ENCODE measurements around the gene SDHD. TPM values are rescaled to one million over a fixed set of nuclear protein-coding genes. Genes with fewer than 3 reads are reported as not detected.
"Not testable (repeated sequence)": the region's sequence is repeated elsewhere in the genome, so short reads cannot be mapped to it uniquely, and the experiment has no call there.

SDHD gene
- total and polyA plus RNA-seq, 2 donors (not counting 3 experiments of a cell fraction or from before 2014, with no cell fraction given): 72.3 to 169 TPM

GRCh38 chr11:112087212-112087611 lies 539 bp downstream of the SDHD start:
- Histone ChIP-seq H3K27me3 (ENCODE audit: control insufficient read depth in 2 of 2, insufficient read depth in 2 of 2, low read length in 2 of 2) (no peaks in the 10 kb centered on the region), H3K9me3 (replicated peaks; ENCODE audit: control insufficient read depth, insufficient read depth, low read length) (no peaks in the 10 kb centered on the region), H3K9ac (replicated peaks; ENCODE audit: extremely low read depth, insufficient read depth, low read length) (peak overlapping the region; percentile 85), H3K4me3 (replicated peaks in 1 of 3; ENCODE audit: insufficient read depth in 1 of 3, low read depth in 1 of 3, low read length in 3 of 3) (peak overlapping the region; percentile 54 to 90 (median 86)), H3K4me1 (ENCODE audit: control insufficient read depth, extremely low read depth, insufficient read depth, low read length) (peaks cover 13% of the 10 kb centered on the region), H3K4me2 (ENCODE audit: insufficient read depth, low read length) (peak overlapping the region; percentile 90), H3K79me2 (ENCODE audit: control insufficient read depth, insufficient read depth, low read length) (peaks cover 39% of the 10 kb centered on the region), H3K36me3 (ENCODE audit: control insufficient read depth in 2 of 2, extremely low read depth in 1 of 2, insufficient read depth in 2 of 2, low read length in 2 of 2) (peaks cover 12 to 17% of the 10 kb centered on the region in 2 experiments), H3K9me1 (replicated peaks; ENCODE audit: control insufficient read depth, extremely low read depth, insufficient read depth, low read length) (no peaks in the 10 kb centered on the region), H3K27ac (ENCODE audit: insufficient read depth, low read depth, low read length) (peak overlapping the region; percentile 54), H4K20me1 (replicated peaks; ENCODE audit: control insufficient read depth, extremely low read depth, insufficient read depth, low read length) (no peaks in the 10 kb centered on the region), H2AFZ (ENCODE audit: low read depth, low read length) (peak overlapping the region; percentile 6)
- CTCF ChIA-PET: interaction anchor here (0.8 to 1.9 kb wide), 5 partner anchors 27 to 193 kb away, joined by 3 to 9 read pairs (median 7); partner anchors contain the start of gene BCO2
- no peak for TF ChIP-seq MAX (IDR thresholded peaks at IDR 0.05; ENCODE audit: insufficient read depth, insufficient read length)
- no peak for TF ChIP-seq POLR2AphosphoS5 (IDR thresholded peaks at IDR 0.05; ENCODE audit: insufficient read depth, low read depth, low read length)
- no peak for TF ChIP-seq JUN (IDR thresholded peaks at IDR 0.05; ENCODE audit: borderline replicate concordance, insufficient read depth, insufficient read length, low read depth)
- no peak for FAIRE-seq
- dilution Hi-C loops (cut with MboI; ENCODE audit: extremely low pct_ligation_motif_present, low sequenced_read_pairs): no loop called here
- BruUV-seq (replicated peaks): TSS peak; percentile 52
- DNase-seq (ENCODE audit: low read depth, low spot score): no peak
- intact Hi-C loops (cut with micrococcal nuclease): loop anchor here (2.0 to 10.0 kb wide), 3 partner anchors 110 to 482 kb away; partner anchors contain the start of gene SIK2
- POLR2A ChIA-PET: no interaction called here

GRCh38 chr11:112095302-112095701 lies 8.6 kb downstream of the SDHD start:
- H2AFZ ChIP-seq (ENCODE audit: low read depth, low read length); H3K27me3 ChIP-seq (ENCODE audit: control insufficient read depth in 2 of 2, insufficient read depth in 2 of 2, low read length in 2 of 2); intact Hi-C loops (cut with micrococcal nuclease); H3K9me1 ChIP-seq (replicated peaks; ENCODE audit: control insufficient read depth, extremely low read depth, insufficient read depth, low read length); FAIRE-seq; H3K9ac ChIP-seq (replicated peaks; ENCODE audit: extremely low read depth, insufficient read depth, low read length); H4K20me1 ChIP-seq (replicated peaks; ENCODE audit: control insufficient read depth, extremely low read depth, insufficient read depth, low read length); H3K4me3 ChIP-seq (replicated peaks in 1 of 3; ENCODE audit: insufficient read depth in 1 of 3, low read depth in 1 of 3, low read length in 3 of 3); DNase-seq (ENCODE audit: low read depth, low spot score); H3K4me1 ChIP-seq (ENCODE audit: control insufficient read depth, extremely low read depth, insufficient read depth, low read length); BruUV-seq (replicated peaks); H3K4me2 ChIP-seq (ENCODE audit: insufficient read depth, low read length); H3K79me2 ChIP-seq (ENCODE audit: control insufficient read depth, insufficient read depth, low read length); H3K9me3 ChIP-seq (replicated peaks; ENCODE audit: control insufficient read depth, insufficient read depth, low read length); H3K27ac ChIP-seq (ENCODE audit: insufficient read depth, low read depth, low read length); POLR2A ChIA-PET; dilution Hi-C loops (cut with MboI; ENCODE audit: extremely low pct_ligation_motif_present, low sequenced_read_pairs); H3K36me3 ChIP-seq (ENCODE audit: control insufficient read depth in 2 of 2, extremely low read depth in 1 of 2, insufficient read depth in 2 of 2, low read length in 2 of 2): not testable (repeated sequence)
- CTCF ChIA-PET: interaction anchor here (1.3 kb wide), 1 partner anchor 19 kb away, joined by 4 read pairs; no protein-coding TSS in a partner anchor
